ENCODE data around the gene CPA5.

Gene CPA5

DNA sequence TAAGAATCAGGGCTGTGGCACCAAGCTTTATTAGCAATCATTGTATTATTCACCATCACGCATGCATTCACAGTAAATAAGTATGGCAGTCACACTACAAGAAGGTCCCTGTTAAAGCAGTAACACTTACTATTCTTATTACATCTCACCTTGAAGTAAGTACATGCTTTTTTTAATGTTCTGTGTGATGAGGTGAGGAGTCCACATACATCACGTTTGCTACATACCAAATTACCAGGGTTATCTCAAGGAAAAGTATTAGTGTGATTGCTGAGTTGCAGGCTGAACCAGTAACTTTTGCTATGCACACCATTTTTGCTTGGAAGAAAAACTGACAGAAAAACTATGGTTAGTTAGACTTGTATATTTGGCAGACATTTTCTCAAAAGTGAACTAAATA lies 60.4 kb downstream of the CPA5 start:
- H3K27me3 Mint-ChIP-seq (ENCODE audit: low read depth, poor library complexity), result no peaks in the 10 kb centered on the region
- H3K27ac Mint-ChIP-seq, result no peak overlapping the region
- TF ChIP-seq, protein P1, sequence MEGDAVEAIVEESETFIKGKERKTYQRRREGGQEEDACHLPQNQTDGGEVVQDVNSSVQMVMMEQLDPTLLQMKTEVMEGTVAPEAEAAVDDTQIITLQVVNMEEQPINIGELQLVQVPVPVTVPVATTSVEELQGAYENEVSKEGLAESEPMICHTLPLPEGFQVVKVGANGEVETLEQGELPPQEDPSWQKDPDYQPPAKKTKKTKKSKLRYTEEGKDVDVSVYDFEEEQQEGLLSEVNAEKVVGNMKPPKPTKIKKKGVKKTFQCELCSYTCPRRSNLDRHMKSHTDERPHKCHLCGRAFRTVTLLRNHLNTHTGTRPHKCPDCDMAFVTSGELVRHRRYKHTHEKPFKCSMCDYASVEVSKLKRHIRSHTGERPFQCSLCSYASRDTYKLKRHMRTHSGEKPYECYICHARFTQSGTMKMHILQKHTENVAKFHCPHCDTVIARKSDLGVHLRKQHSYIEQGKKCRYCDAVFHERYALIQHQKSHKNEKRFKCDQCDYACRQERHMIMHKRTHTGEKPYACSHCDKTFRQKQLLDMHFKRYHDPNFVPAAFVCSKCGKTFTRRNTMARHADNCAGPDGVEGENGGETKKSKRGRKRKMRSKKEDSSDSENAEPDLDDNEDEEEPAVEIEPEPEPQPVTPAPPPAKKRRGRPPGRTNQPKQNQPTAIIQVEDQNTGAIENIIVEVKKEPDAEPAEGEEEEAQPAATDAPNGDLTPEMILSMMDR (IDR thresholded peaks at IDR 0.05), result no peak
- peaks cover 29% of the 10 kb centered on the region for H3K4me1 Mint-ChIP-seq
- H3K36me3 Mint-ChIP-seq (ENCODE audit: low read depth), result peaks cover 40% of the 10 kb centered on the region
- no peak for DNase-seq
- no peaks in the 10 kb centered on the region for H3K9me3 Mint-ChIP-seq
- no peak overlapping the region for H3K4me3 Mint-ChIP-seq

DNA sequence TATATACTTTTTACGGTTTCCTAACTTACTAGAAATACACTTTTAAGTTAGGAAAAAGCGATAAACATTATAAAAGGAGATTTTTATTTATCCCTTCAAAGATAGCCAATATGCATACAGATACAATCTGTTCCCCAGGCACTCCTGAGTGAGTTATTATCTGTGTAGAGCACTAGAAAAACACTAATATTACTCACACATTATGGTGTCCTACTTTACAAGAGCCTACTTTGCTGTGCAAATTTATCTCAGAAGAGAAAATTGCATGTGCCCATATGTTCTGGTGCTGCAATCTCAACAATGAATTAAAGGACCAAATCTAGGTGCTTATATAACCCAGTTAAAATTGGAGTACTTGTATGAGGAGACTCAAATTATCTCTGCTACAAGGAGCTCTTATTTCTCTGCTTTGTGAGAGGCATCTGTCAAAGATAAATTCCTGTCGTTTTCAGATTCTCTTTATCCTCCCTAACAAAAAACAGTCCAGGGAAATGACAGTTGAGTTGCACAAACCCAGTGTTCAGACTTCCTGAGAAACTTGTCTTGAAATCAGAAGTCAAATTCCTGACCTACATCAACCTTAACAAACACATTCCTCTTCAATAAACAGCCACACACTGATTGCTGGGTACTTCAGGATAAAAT lies 64.6 kb downstream of the CPA5 start:
- H3K4me1 Mint-ChIP-seq, result peaks cover 69% of the 10 kb centered on the region
- H3K4me3 Mint-ChIP-seq, result no peak overlapping the region
- H3K9me3 Mint-ChIP-seq, result no peaks in the 10 kb centered on the region
- H3K27ac Mint-ChIP-seq, result peak overlapping the region; percentile 97
- DNase-seq, result no peak
- H3K36me3 Mint-ChIP-seq (ENCODE audit: low read depth), result peaks cover 9% of the 10 kb centered on the region
- TF ChIP-seq, protein P1 (IDR thresholded peaks at IDR 0.05), result no peak
- no peaks in the 10 kb centered on the region for H3K27me3 Mint-ChIP-seq (ENCODE audit: low read depth, poor library complexity)

DNA sequence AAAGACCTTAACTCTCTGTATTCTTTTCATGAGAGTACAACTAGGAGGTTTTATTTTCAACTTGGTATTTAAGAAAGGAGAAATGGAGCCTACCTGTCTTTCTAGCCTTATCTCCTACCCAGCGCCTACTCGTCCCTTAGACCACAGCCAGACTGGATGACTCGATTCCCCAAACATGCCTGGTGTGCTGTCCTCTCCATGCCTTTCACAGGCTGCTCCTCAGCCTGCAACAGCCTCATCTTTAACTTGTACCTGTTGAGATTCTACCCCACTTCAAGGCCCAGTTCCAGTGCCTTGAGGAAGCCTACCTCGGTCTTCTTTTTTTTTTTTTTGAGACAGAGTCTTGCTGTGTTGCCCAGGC lies 65.1 kb downstream of the CPA5 start:
- peak overlapping the region; percentile 97 for H3K27ac Mint-ChIP-seq
- DNase-seq, result no peak
- no peaks in the 10 kb centered on the region for H3K27me3 Mint-ChIP-seq (ENCODE audit: low read depth, poor library complexity)
- H3K4me1 Mint-ChIP-seq, result peaks cover 74% of the 10 kb centered on the region
- TF ChIP-seq, protein P1 (IDR thresholded peaks at IDR 0.05), result no peak
- no peak overlapping the region for H3K4me3 Mint-ChIP-seq
- H3K36me3 Mint-ChIP-seq (ENCODE audit: low read depth), result peaks cover 9% of the 10 kb centered on the region
- no peaks in the 10 kb centered on the region for H3K9me3 Mint-ChIP-seq

DNA sequence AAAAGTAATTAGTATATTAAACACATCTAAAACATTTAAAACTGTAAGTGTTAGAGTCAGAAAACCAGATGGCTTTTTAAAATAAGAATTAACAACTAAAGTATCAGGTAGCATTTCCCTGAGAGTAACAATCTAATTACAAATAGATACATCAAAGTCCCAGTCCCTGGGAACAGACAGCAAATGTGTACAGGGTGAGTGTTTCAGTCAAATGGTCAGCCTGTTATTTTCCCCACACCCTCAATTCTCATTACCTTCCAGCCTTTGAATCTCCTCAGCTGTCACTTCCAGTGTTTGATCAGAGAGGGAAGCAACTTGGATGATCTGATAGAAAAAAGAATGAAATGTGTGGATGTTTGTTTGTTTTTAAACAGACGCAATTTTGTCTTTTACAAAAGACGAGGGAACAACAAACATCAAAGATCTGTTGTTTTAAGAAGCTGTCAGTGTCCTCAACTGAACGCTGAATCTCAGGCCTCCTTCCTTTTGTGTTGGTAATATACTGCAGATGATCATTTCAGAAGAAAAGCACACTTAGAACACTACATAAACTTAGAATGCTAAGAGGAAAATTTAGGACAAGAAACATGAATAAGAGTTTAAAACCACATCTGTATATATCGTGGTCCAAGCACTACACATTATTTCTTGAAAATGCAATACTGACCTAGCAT lies 66.4 kb downstream of the CPA5 start:
- peak overlapping the region; percentile 64 for H3K27ac Mint-ChIP-seq
- peak overlapping the region; percentile 24 for H3K4me3 Mint-ChIP-seq
- TF ChIP-seq, protein P1 (IDR thresholded peaks at IDR 0.05), result no peak

DNA sequence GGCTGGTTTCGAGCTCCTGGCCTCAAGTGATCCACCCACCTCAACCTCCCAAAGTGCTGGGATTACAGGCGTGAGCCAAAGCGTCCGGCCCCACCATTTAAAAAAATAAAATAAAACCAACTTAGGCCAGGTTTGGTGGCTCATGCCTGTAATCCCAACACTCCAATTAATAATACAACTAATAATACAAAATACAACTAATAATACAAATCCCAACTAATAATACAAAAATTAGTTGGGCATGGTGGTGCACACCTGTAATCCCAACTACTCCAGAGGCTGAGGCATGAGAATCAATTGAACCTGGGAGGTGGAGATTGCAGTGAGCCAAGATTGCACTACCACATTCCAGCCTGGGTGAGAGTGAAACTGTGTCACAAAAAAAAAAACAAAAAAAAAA lies 68.6 kb downstream of the CPA5 start:
- no peaks in the 10 kb centered on the region for H3K9me3 Mint-ChIP-seq
- H3K27ac Mint-ChIP-seq, result peak overlapping the region; percentile 96
- TF ChIP-seq, protein P1 (IDR thresholded peaks at IDR 0.05), result no peak

More for the DNA sequence above, 66.4 kb downstream of the CPA5 start:
- no peaks in the 10 kb centered on the region for H3K9me3 Mint-ChIP-seq
- peaks cover 14% of the 10 kb centered on the region for H3K36me3 Mint-ChIP-seq (ENCODE audit: low read depth)
- peaks cover 84% of the 10 kb centered on the region for H3K4me1 Mint-ChIP-seq
- no peak for DNase-seq
- no peaks in the 10 kb centered on the region for H3K27me3 Mint-ChIP-seq (ENCODE audit: low read depth, poor library complexity)

DNA sequence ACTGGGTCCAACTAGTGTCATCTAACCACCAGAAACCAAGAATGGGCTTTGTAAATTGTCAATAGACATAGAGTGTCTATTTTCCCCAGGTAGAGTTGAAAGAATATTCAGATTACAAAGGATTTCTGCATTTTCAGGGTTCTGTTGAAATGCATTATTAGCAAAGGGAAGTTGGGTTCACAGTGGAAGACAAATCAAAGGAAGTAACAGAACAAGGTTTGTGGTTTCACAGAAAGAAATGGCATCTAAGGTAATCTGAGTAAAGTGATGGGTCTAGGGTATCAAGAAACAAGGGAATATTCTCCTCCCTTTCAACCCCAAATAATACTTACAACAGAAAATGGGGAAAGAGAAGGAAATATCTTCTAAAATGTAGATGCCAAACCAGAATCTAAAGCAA lies 70.4 kb downstream of the CPA5 start:
- no peaks in the 10 kb centered on the region for H3K27me3 Mint-ChIP-seq (ENCODE audit: low read depth, poor library complexity)
- no peak for DNase-seq
- H3K4me3 Mint-ChIP-seq, result no peak overlapping the region
- H3K36me3 Mint-ChIP-seq (ENCODE audit: low read depth), result peaks cover 10% of the 10 kb centered on the region
- peaks cover 94% of the 10 kb centered on the region for H3K4me1 Mint-ChIP-seq
- no peaks in the 10 kb centered on the region for H3K9me3 Mint-ChIP-seq
- TF ChIP-seq, protein P1 (IDR thresholded peaks at IDR 0.05), result no peak
- H3K27ac Mint-ChIP-seq, result peak overlapping the region; percentile 27

More for the DNA sequence above, 68.6 kb downstream of the CPA5 start:
- Mint-ChIP-seq H3K4me1 (peaks cover 95% of the 10 kb centered on the region), H3K27me3 (ENCODE audit: low read depth, poor library complexity) (no peaks in the 10 kb centered on the region), H3K36me3 (ENCODE audit: low read depth) (peaks cover 14% of the 10 kb centered on the region), H3K4me3 (no peak overlapping the region)
- DNase-seq, result no peak

Measured in nephron progenitor cell (in vitro differentiated cells).